CD4-positive, alpha-beta T cell (primary cell): ENCODE results near the gene VWA8. TPM values are rescaled to one million over a fixed set of nuclear protein-coding genes. Genes with fewer than 3 reads are reported as not detected.

Experiments used
- ATAC-seq: fragments of 200-7000 bp; cut with Tn5 transposase; one replicate; pipeline ENCODE4 v1.10.0; 2022; ENCODE audit warnings: mild to moderate bottlenecking; ENCODE audit not compliant: poor library complexity
- CTCF ChIA-PET: fragments of 350-600 bp; sonication (Branson Sonifier 250); formaldehyde crosslinking; loops from one replicate; lab custom pipeline; 2021; ENCODE audit warnings: antibody characterized with exemption, inconsistent platforms; lab: Charles Lee
- POLR2A ChIA-PET: fragments of 350-600 bp; sonication (Branson Sonifier 250); formaldehyde crosslinking; loops from one replicate; lab custom pipeline; 2021; ENCODE audit warnings: antibody characterized with exemption, inconsistent platforms; lab: Charles Lee
- DNase-seq, 14 experiments: peaks; one replicate each; pipeline ENCODE4 v3.0.0-alpha.2; 2013 to 2020; ENCODE audit warnings: mixed read lengths in 2 of 14
- H3K27ac ChIP-seq, 2 donors: one replicate each; pipeline versions ENCODE4 v1.5.1 to v1.7.0; 2013; ENCODE audit warnings: low read length in 2 of 2, low read depth in 1 of 2, mild to moderate bottlenecking in 1 of 2
- H3K27me3 ChIP-seq, 2 experiments: 1 replicate in 1 of 2; 2 replicates in 1 of 2; pipeline versions ENCODE4 v1.6.1 to v1.7.0; 2013; ENCODE audit warnings: low read length in 2 of 2, control low read depth in 1 of 2, mild to moderate bottlenecking in 1 of 2, moderate library complexity in 1 of 2; ENCODE audit not compliant: insufficient read depth in 2 of 2, control insufficient read depth in 1 of 2
- H3K36me3 ChIP-seq: one replicate; pipeline ENCODE4 v1.6.1; 2013; ENCODE audit warnings: low read length, control low read depth; ENCODE audit not compliant: insufficient read depth
- H3K4me1 ChIP-seq: one replicate; pipeline ENCODE4 v1.6.1; 2013; ENCODE audit warnings: low read length, control low read depth; ENCODE audit not compliant: insufficient read depth
- H3K4me3 ChIP-seq: one replicate; pipeline ENCODE4 v1.5.1; 2013; ENCODE audit warnings: mild to moderate bottlenecking, low read length, moderate library complexity
- H3K9me3 ChIP-seq, 2 experiments: 1 replicate in 1 of 2; 2 replicates in 1 of 2; pipeline versions ENCODE4 v1.6.1 to v1.7.0; 2013; ENCODE audit warnings: low read length in 2 of 2, mild to moderate bottlenecking in 2 of 2, control low read depth in 1 of 2, moderate library complexity in 1 of 2; ENCODE audit not compliant: control insufficient read depth in 1 of 2, insufficient read depth in 1 of 2
- H3K27ac Mint-ChIP-seq: one replicate; pipeline ENCODE4 v1.8.0; 2020; ENCODE audit warnings: mixed read lengths
- H3K27me3 Mint-ChIP-seq: one replicate; pipeline ENCODE4 v1.8.0; 2021; ENCODE audit warnings: mixed read lengths
- H3K36me3 Mint-ChIP-seq: one replicate; pipeline ENCODE4 v1.8.0; 2021; ENCODE audit warnings: low read depth, mixed read lengths
- H3K4me1 Mint-ChIP-seq: one replicate; pipeline ENCODE4 v1.8.0; 2021; ENCODE audit warnings: low read depth, mixed read lengths
- H3K4me3 Mint-ChIP-seq: one replicate; pipeline ENCODE4 v1.8.0; 2020; ENCODE audit warnings: mild to moderate bottlenecking, mixed read lengths
- H3K9me3 Mint-ChIP-seq: one replicate; pipeline ENCODE4 v1.8.0; 2020; ENCODE audit warnings: mixed read lengths
- CTCF ChIP-seq: fragments of 200-600 bp; IDR thresholded peaks from one replicate; pipeline ENCODE4 v1.8.0; 2022; ENCODE audit warnings: antibody characterized with exemption, mild to moderate bottlenecking
- intact Hi-C, 2 experiments: fragments of 100-400 bp; cut with DNase I in 1 of 2; cut with micrococcal nuclease in 1 of 2; formaldehyde crosslinking; loops; one replicate each; pipeline versions ENCODE4 v1.15.1 to v1.9.0; 2023 to 2025; cut with DNase I, micrococcal nuclease
- total RNA-seq, 174 experiments: library from RNA in 2 of 174; stranded (reverse) in 2 of 174; gene quantifications; one replicate each; pipeline ENCODE4 v1.2.3 and lab custom pipeline; 2021 to 2026

VWA8 gene
- total RNA-seq, 2 experiments from 2014 or later = 18.7 to 19.0 TPM

GRCh38 chr13:41740479-41740878, 220.4 kb downstream of the VWA8 start:
- no peak overlapping the region for H3K27ac Mint-ChIP-seq
- ChIA-PET POLR2A (no interaction called here), CTCF (no interaction called here)
- Histone ChIP-seq H3K9me3 (no peaks in the 10 kb centered on the region), H3K27ac (no peak overlapping the region), H3K4me1 (no peaks in the 10 kb centered on the region), H3K36me3 (no peaks in the 10 kb centered on the region), H3K27me3 (no peaks in the 10 kb centered on the region), H3K4me3 (no peak overlapping the region)
- no peak for DNase-seq
- no peak overlapping the region for H3K4me3 Mint-ChIP-seq
- TF ChIP-seq CTCF = no peak
- H3K4me1 Mint-ChIP-seq = no peaks in the 10 kb centered on the region
- H3K27me3 Mint-ChIP-seq = no peaks in the 10 kb centered on the region
- intact Hi-C loops = no loop called here
- H3K9me3 Mint-ChIP-seq = no peaks in the 10 kb centered on the region
- H3K36me3 Mint-ChIP-seq = peaks cover 41% of the 10 kb centered on the region
- no peak for ATAC-seq

- Mint-ChIP-seq H3K4me1 (no peaks in the 10 kb centered on the region), H3K27me3 (no peaks in the 10 kb centered on the region), H3K9me3 (no peaks in the 10 kb centered on the region), H3K4me3 (no peak overlapping the region), H3K36me3 (peaks cover 3% of the 10 kb centered on the region), H3K27ac (no peak overlapping the region)
- POLR2A ChIA-PET = no interaction called here
- Histone ChIP-seq H3K4me1 (no peaks in the 10 kb centered on the region), H3K4me3 (no peak overlapping the region), H3K27me3 (no peaks in the 10 kb centered on the region), H3K27ac (no peak overlapping the region), H3K9me3 (no peaks in the 10 kb centered on the region), H3K36me3 (peaks cover 45% of the 10 kb centered on the region)
- ATAC-seq = no peak
- CTCF ChIA-PET = no interaction called here
- intact Hi-C loops = no loop called here
- no peak for TF ChIP-seq CTCF
- DNase-seq = no peak
Measured at GRCh38 chr13:41722684-41723535, 238.0 kb downstream of the VWA8 start.

GRCh38 chr13:41720839-41721561, 239.9 kb downstream of the VWA8 start:
- H3K36me3 ChIP-seq = peaks cover 32% of the 10 kb centered on the region
- TF ChIP-seq CTCF = no peak
- no peak overlapping the region for H3K4me3 Mint-ChIP-seq
- no peaks in the 10 kb centered on the region for H3K4me1 Mint-ChIP-seq
- no peak overlapping the region for H3K27ac Mint-ChIP-seq
- no peak overlapping the region for H3K4me3 ChIP-seq
- H3K27ac ChIP-seq = no peak overlapping the region
- ChIA-PET CTCF (no interaction called here), POLR2A (no interaction called here)
- no peaks in the 10 kb centered on the region for H3K27me3 ChIP-seq
- no peaks in the 10 kb centered on the region for H3K4me1 ChIP-seq
- no peak for DNase-seq
- no peaks in the 10 kb centered on the region for H3K9me3 ChIP-seq
- H3K36me3 Mint-ChIP-seq = no peaks in the 10 kb centered on the region
- intact Hi-C loops = no loop called here
- H3K27me3 Mint-ChIP-seq = no peaks in the 10 kb centered on the region
- H3K9me3 Mint-ChIP-seq = no peaks in the 10 kb centered on the region
- ATAC-seq = no peak
